Loucy (cell line): ENCODE measurements around the gene FLACC1.

Experiments used
- CTCF ChIP-seq: fragments of 200-600 bp; sonication (generic); conservative IDR thresholded peaks from 2 replicates; pipeline ENCODE4 v1.5.1; 2014; ENCODE audit warnings: mild to moderate bottlenecking, antibody characterized with exemption, low read length
- EZH2phosphoT487 ChIP-seq: fragments of 200-600 bp; IDR thresholded peaks from 2 replicates; pipeline ENCODE4 v1.6.1; 2018; ENCODE audit warnings: antibody characterized with exemption, mild to moderate bottlenecking, moderate library complexity, borderline replicate concordance

GRCh38 chr2:201353116-201353515, 4.0 kb downstream of the FLACC1 start:
- no peak for TF ChIP-seq CTCF
- no peak for TF ChIP-seq EZH2phosphoT487
